ENCODE measurements around the gene COPS9.

GRCh38 chr2:240134956-240135520 is 1.1 kb downstream of the COPS9 start:
- TF ChIP-seq CTCF (IDR thresholded peaks at IDR 0.05) (no peak), POLR2A (IDR thresholded peaks at IDR 0.05) (no peak), POLR2AphosphoS5 (IDR thresholded peaks at IDR 0.05) (no peak)

All from sigmoid colon (tissue), 4 donors.